Stimulated activated naive CD8-positive, alpha-beta T cell treated with anti-CD3 and anti-CD28 coated beads, Interleukin-15, amount 100 ng/mL, for 72 hours (primary cell): ENCODE measurements around the gene BMP4.

Source experiments
- ATAC-seq: fragments of 150-1000 bp; cut with Tn5 transposase; 2 replicates; pipeline ENCODE4 v1.10.0; 2021; ENCODE audit warnings: mild to moderate bottlenecking, moderate library complexity
- DNase-seq, 2 donors: peaks; one replicate each; pipeline ENCODE4 v3.0.0; 2021 to 2022
- H3K27ac Mint-ChIP-seq, 2 donors: one replicate each; pipeline ENCODE4 v1.8.0; 2022; ENCODE audit warnings: mild to moderate bottlenecking in 2 of 2, mixed read lengths in 2 of 2, moderate library complexity in 2 of 2
- H3K27me3 Mint-ChIP-seq: one replicate; pipeline ENCODE4 v1.8.0; 2022; ENCODE audit warnings: mixed read lengths
- H3K4me1 Mint-ChIP-seq: one replicate; pipeline ENCODE4 v1.8.0; 2022; ENCODE audit warnings: mild to moderate bottlenecking, mixed read lengths
- H3K4me3 Mint-ChIP-seq, 2 donors: one replicate each; pipeline ENCODE4 v1.8.0; 2022; ENCODE audit warnings: mild to moderate bottlenecking in 2 of 2, mixed read lengths in 2 of 2, moderate library complexity in 1 of 2
- H3K9me3 Mint-ChIP-seq, 2 donors: one replicate each; pipeline ENCODE4 v1.8.0; 2022; ENCODE audit warnings: mixed read lengths in 2 of 2

Gene BMP4

GRCh38 chr14:53938136-53938837 lies 18.3 kb downstream of the BMP4 start:
- no peak overlapping the region for H3K4me3 Mint-ChIP-seq
- peaks cover 18% of the 10 kb centered on the region for H3K27me3 Mint-ChIP-seq
- H3K27ac Mint-ChIP-seq = no peak overlapping the region
- DNase-seq (no peak), ATAC-seq (no peak)
- no peaks in the 10 kb centered on the region for H3K4me1 Mint-ChIP-seq
- no peaks in the 10 kb centered on the region for H3K9me3 Mint-ChIP-seq

- no peak overlapping the region for H3K4me3 Mint-ChIP-seq
- ATAC-seq (no peak), DNase-seq (no peak)
- H3K27ac Mint-ChIP-seq = no peak overlapping the region
- H3K9me3 Mint-ChIP-seq = no peaks in the 10 kb centered on the region
- peaks cover 6% of the 10 kb centered on the region for H3K27me3 Mint-ChIP-seq
- no peaks in the 10 kb centered on the region for H3K4me1 Mint-ChIP-seq
These were observed 21.7 kb downstream of the BMP4 start for GRCh38 chr14:53934778-53935414.

- no peak for DNase-seq
- H3K27me3 Mint-ChIP-seq = no peaks in the 10 kb centered on the region
- no peaks in the 10 kb centered on the region for H3K4me1 Mint-ChIP-seq
- no peak overlapping the region for H3K27ac Mint-ChIP-seq
- H3K9me3 Mint-ChIP-seq = no peaks in the 10 kb centered on the region
- no peak for ATAC-seq
- no peak overlapping the region for H3K4me3 Mint-ChIP-seq
These were observed 23.7 kb downstream of the BMP4 start for GRCh38 chr14:53932966-53933365.

DNA sequence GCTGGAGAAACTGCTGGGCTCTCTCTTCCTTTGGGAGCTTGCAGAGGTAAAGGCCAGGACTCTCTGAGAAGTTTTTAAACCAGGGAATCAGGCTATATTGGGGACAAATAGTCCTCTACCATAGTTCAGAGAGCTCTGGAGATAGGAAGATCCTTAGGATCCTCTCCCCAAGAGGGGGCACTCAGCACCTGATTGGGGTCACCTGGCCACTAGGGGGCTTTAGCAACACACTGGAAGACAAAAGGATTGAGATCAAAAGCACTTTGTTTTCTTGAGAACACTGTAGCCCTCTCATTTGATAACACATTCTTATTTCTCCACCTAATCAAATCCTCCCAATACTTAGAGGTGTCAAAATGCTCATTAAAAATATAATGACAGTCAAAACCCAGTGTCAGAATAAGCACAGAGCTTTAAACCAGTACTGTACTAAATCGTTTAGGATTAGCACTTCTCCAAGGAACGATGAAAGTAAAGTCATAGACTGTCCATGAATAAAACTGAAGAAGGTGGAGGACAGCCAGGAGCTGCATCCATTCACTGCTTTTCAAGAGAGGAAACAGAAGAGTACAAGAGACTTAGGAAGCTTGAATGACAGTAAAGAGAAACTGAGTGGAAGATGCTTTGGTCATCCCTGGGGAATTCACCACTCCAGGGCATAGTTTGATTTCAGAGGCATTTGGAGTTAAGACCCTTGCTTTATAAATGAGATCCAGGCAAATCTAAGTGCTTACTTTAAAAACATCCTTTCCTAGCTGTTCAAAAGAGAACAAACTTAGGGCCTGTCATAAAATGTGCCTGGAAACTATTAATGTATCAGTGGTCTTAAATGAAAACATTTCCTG lies 26.5 kb downstream of the BMP4 start:
- peak; percentile 58 for ATAC-seq
- Mint-ChIP-seq H3K27ac (no peak overlapping the region), H3K4me1 (no peaks in the 10 kb centered on the region), H3K27me3 (peaks cover 23% of the 10 kb centered on the region), H3K9me3 (no peaks in the 10 kb centered on the region), H3K4me3 (no peak overlapping the region)
- peak; percentile 5 to 22 for DNase-seq

DNA sequence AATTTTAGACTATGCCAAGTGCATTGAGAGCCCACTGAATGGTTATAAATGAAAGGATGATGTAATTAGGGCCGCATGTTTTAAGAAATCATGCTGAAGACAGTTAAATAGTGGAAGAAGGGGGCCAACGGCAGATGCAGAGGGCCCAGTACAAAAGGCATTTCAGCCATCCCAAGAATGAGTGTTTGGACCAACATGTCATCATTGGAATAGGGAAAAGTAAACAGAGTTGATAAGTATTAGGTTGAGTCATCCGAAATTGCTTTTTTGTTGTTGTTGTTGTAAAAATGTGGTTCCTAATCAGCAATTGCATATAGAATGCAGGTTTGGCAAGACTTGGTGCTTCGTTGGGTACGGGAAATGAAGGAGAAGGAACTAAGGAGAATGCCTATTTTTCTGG lies 29.5 kb downstream of the BMP4 start:
- Mint-ChIP-seq H3K27ac (no peak overlapping the region), H3K4me3 (no peak overlapping the region), H3K9me3 (no peaks in the 10 kb centered on the region), H3K4me1 (no peaks in the 10 kb centered on the region), H3K27me3 (peaks cover 33% of the 10 kb centered on the region)
- DNase-seq (no peak), ATAC-seq (no peak)

- H3K4me3 Mint-ChIP-seq = no peak overlapping the region
- H3K27me3 Mint-ChIP-seq = peaks cover 33% of the 10 kb centered on the region
- DNase-seq (no peak), ATAC-seq (no peak)
- H3K9me3 Mint-ChIP-seq = no peaks in the 10 kb centered on the region
- no peaks in the 10 kb centered on the region for H3K4me1 Mint-ChIP-seq
- no peak overlapping the region for H3K27ac Mint-ChIP-seq
These were observed 31.3 kb downstream of the BMP4 start for GRCh38 chr14:53925201-53925766.

DNA sequence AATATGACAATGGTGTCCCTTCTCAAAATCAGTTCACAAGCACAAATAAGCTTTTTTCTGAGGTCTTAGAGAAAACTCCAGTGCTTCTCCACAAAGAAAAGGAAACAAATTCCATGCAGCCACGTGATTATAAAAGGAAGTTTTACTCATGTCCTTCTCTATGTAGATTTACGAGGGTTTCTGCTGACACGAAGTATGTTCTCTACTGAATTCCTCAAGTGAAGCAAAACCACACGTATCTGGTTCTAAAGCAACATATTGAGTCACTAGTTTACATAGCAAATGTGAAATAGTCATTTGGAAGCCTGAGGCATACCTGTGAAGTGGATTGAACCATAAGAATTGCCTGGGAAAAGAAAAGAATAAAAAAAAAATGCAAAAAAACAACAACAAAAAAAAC lies 31.9 kb downstream of the BMP4 start:
- no peak for DNase-seq

GRCh38 chr14:53921027-53921426 lies 35.6 kb downstream of the BMP4 start:
- ATAC-seq (no peak), DNase-seq (no peak)
- H3K27me3 Mint-ChIP-seq = peaks cover 29% of the 10 kb centered on the region
- no peaks in the 10 kb centered on the region for H3K4me1 Mint-ChIP-seq
- H3K27ac Mint-ChIP-seq = no peak overlapping the region
- peaks cover 0 to under 1% of the 10 kb centered on the region in 2 donors for H3K9me3 Mint-ChIP-seq
- H3K4me3 Mint-ChIP-seq = no peak overlapping the region

More for the DNA sequence above, 31.9 kb downstream of the BMP4 start:
- Mint-ChIP-seq H3K4me1 (no peaks in the 10 kb centered on the region), H3K27ac (no peak overlapping the region), H3K4me3 (no peak overlapping the region), H3K27me3 (peaks cover 33% of the 10 kb centered on the region), H3K9me3 (no peaks in the 10 kb centered on the region)
- no peak for ATAC-seq

DNA sequence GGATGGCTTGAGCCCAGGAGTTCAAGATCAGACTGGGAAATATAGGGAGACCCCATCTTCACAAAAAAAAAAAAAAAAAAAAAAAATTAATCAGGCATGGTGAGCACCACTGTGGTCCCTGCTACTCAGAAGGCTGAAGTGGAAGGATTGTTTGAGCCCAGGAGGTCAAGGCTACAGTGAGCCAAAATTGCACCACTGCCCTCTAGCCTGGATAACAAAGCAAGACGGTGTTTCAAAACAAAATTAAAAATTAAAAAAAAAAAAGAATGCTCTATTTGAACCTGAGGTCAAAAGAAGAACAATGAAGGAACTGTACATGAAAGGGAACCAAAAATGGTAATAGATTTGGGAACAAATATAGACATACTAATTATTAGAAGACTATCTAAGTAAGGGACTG lies 40.4 kb downstream of the BMP4 start:
- Mint-ChIP-seq H3K4me1 (no peaks in the 10 kb centered on the region), H3K9me3 (peaks cover 7 to 10% of the 10 kb centered on the region in 2 donors), H3K4me3 (no peak overlapping the region), H3K27ac (no peak overlapping the region), H3K27me3 (peaks cover 9% of the 10 kb centered on the region)
- DNase-seq (no peak), ATAC-seq (no peak)

GRCh38 chr14:53915364-53916014 lies 41.1 kb downstream of the BMP4 start:
- ATAC-seq = no peak
- Mint-ChIP-seq H3K4me1 (no peaks in the 10 kb centered on the region), H3K4me3 (no peak overlapping the region), H3K27ac (no peak overlapping the region), H3K27me3 (peaks cover 9% of the 10 kb centered on the region), H3K9me3 (peaks cover 7 to 10% of the 10 kb centered on the region in 2 donors)
- no peak for DNase-seq

DNA sequence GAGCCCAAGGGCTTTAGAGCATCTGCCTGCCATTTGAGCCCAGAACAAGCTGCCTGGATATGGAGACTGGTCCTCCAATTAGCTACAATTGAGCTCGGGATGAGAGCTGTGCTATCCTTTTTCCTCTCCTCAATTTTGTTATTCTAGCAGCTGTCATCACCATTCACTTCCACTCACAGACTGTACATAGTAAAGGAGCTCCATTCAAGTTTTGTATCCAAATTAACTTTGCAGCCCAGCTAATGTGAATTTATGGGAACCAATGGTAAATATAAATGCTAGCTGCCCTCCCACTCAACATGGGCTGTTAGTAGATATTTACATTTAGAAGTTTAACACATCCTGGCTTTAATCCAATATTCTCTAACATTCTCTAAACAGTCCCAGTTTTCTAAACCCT lies 44.6 kb downstream of the BMP4 start:
- Mint-ChIP-seq H3K4me1 (no peaks in the 10 kb centered on the region), H3K27me3 (no peaks in the 10 kb centered on the region), H3K4me3 (no peak overlapping the region), H3K27ac (no peak overlapping the region), H3K9me3 (peaks cover 10 to 13% of the 10 kb centered on the region in 2 donors)
- no peak for DNase-seq
- ATAC-seq = no peak

GRCh38 chr14:53908416-53908815 lies 48.2 kb downstream of the BMP4 start:
- ATAC-seq = no peak
- no peak overlapping the region for H3K4me3 Mint-ChIP-seq
- peaks cover 10 to 12% of the 10 kb centered on the region in 2 donors for H3K9me3 Mint-ChIP-seq
- no peak for DNase-seq
- no peak overlapping the region for H3K27ac Mint-ChIP-seq
- no peaks in the 10 kb centered on the region for H3K4me1 Mint-ChIP-seq
- no peaks in the 10 kb centered on the region for H3K27me3 Mint-ChIP-seq

GRCh38 chr14:53902307-53902706 lies 54.3 kb downstream of the BMP4 start:
- no peaks in the 10 kb centered on the region for H3K27me3 Mint-ChIP-seq
- H3K27ac Mint-ChIP-seq = no peak overlapping the region
- no peaks in the 10 kb centered on the region for H3K4me1 Mint-ChIP-seq
- ATAC-seq (no peak), DNase-seq (no peak)
- H3K4me3 Mint-ChIP-seq = no peak overlapping the region
- peaks cover 5 to 12% of the 10 kb centered on the region in 2 donors for H3K9me3 Mint-ChIP-seq

DNA sequence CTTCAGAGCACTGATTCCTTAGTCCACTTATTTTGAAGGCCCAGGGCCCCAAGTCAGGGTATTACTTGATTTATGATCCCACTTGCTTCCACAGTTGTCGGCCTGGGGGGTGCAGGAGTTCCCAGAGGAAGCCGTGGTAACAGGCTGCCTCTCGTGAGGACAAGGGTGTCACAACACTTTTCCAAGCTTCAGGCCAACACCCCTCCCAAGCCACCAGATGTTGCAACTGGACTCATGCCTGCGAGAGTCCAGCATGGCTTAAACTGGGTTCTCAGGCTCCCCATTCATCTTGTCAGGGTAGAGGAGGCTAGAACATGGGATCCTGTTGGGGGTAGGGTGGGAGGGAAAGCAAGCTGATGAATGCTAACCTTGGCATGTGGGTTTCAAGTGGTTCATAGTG lies 56.1 kb downstream of the BMP4 start:
- ATAC-seq (no peak), DNase-seq (no peak)
- H3K27ac Mint-ChIP-seq = no peak overlapping the region
- H3K4me1 Mint-ChIP-seq = no peaks in the 10 kb centered on the region
- peaks cover 17% of the 10 kb centered on the region for H3K27me3 Mint-ChIP-seq
- H3K9me3 Mint-ChIP-seq = peaks cover 5 to 7% of the 10 kb centered on the region in 2 donors
- no peak overlapping the region for H3K4me3 Mint-ChIP-seq
